ENCODE data around the gene INO80.

INO80 gene

GRCh38 chr15:40936709-40937666 lies 179.1 kb downstream of the INO80 start:
- no peak overlapping the region for H3K4me3 Mint-ChIP-seq
- H3K9me3 Mint-ChIP-seq (ENCODE audit: low read depth): no peaks in the 10 kb centered on the region
- H3K36me3 Mint-ChIP-seq: no peaks in the 10 kb centered on the region
- peaks cover 3% of the 10 kb centered on the region for H3K27me3 Mint-ChIP-seq
- peaks cover 13% of the 10 kb centered on the region for H3K4me1 Mint-ChIP-seq (ENCODE audit: low read depth)
- H3K27ac Mint-ChIP-seq: no peak overlapping the region

GRCh38 chr15:40936234-40936708 lies 179.8 kb downstream of the INO80 start:
- Mint-ChIP-seq H3K27ac (no peak overlapping the region), H3K36me3 (no peaks in the 10 kb centered on the region)

GRCh38 chr15:40934457-40934856 lies 181.6 kb downstream of the INO80 start:
- Mint-ChIP-seq H3K36me3 (no peaks in the 10 kb centered on the region), H3K4me1 (ENCODE audit: low read depth) (peaks cover 18% of the 10 kb centered on the region), H3K27me3 (peaks cover 15% of the 10 kb centered on the region), H3K9me3 (ENCODE audit: low read depth) (no peaks in the 10 kb centered on the region), H3K4me3 (no peak overlapping the region), H3K27ac (no peak overlapping the region)

More at GRCh38 chr15:40936234-40936708, 179.8 kb downstream of the INO80 start:
- H3K4me1 Mint-ChIP-seq (ENCODE audit: low read depth): peaks cover 12% of the 10 kb centered on the region
- H3K4me3 Mint-ChIP-seq: no peak overlapping the region
- H3K9me3 Mint-ChIP-seq (ENCODE audit: low read depth): no peaks in the 10 kb centered on the region
- peaks cover 5% of the 10 kb centered on the region for H3K27me3 Mint-ChIP-seq

- H3K27ac Mint-ChIP-seq: no peak overlapping the region
- H3K4me3 Mint-ChIP-seq: no peak overlapping the region
- H3K9me3 Mint-ChIP-seq (ENCODE audit: low read depth): no peaks in the 10 kb centered on the region
- no peaks in the 10 kb centered on the region for H3K36me3 Mint-ChIP-seq
- H3K27me3 Mint-ChIP-seq: peaks cover 15% of the 10 kb centered on the region
- peaks cover 23% of the 10 kb centered on the region for H3K4me1 Mint-ChIP-seq (ENCODE audit: low read depth)
These were observed 182.6 kb downstream of the INO80 start for GRCh38 chr15:40933517-40933902.

GRCh38 chr15:40932649-40933516 lies 183.2 kb downstream of the INO80 start:
- Mint-ChIP-seq H3K9me3 (ENCODE audit: low read depth) (no peaks in the 10 kb centered on the region), H3K4me1 (ENCODE audit: low read depth) (peaks cover 24% of the 10 kb centered on the region), H3K27me3 (peaks cover 15% of the 10 kb centered on the region), H3K27ac (no peak overlapping the region), H3K4me3 (no peak overlapping the region), H3K36me3 (no peaks in the 10 kb centered on the region)

GRCh38 chr15:40932156-40932555 lies 183.9 kb downstream of the INO80 start:
- Mint-ChIP-seq H3K27me3 (peaks cover 17% of the 10 kb centered on the region), H3K4me3 (no peak overlapping the region), H3K36me3 (no peaks in the 10 kb centered on the region), H3K27ac (no peak overlapping the region), H3K4me1 (ENCODE audit: low read depth) (peaks cover 25% of the 10 kb centered on the region), H3K9me3 (ENCODE audit: low read depth) (no peaks in the 10 kb centered on the region)

- H3K4me3 Mint-ChIP-seq: peak overlapping the region; percentile 80
- H3K36me3 Mint-ChIP-seq: no peaks in the 10 kb centered on the region
- no peak overlapping the region for H3K27ac Mint-ChIP-seq
- peaks cover 22% of the 10 kb centered on the region for H3K27me3 Mint-ChIP-seq
- H3K4me1 Mint-ChIP-seq (ENCODE audit: low read depth): peaks cover 32% of the 10 kb centered on the region
- no peaks in the 10 kb centered on the region for H3K9me3 Mint-ChIP-seq (ENCODE audit: low read depth)
These were observed 184.6 kb downstream of the INO80 start for GRCh38 chr15:40931300-40932142.

GRCh38 chr15:40930430-40931299 lies 185.4 kb downstream of the INO80 start:
- Mint-ChIP-seq H3K27me3 (peaks cover 23% of the 10 kb centered on the region), H3K36me3 (no peaks in the 10 kb centered on the region), H3K9me3 (ENCODE audit: low read depth) (no peaks in the 10 kb centered on the region), H3K27ac (no peak overlapping the region), H3K4me1 (ENCODE audit: low read depth) (peaks cover 34% of the 10 kb centered on the region), H3K4me3 (peak overlapping the region; percentile 80)

GRCh38 chr15:40929660-40930429 lies 186.2 kb downstream of the INO80 start:
- Mint-ChIP-seq H3K4me1 (ENCODE audit: low read depth) (peaks cover 37% of the 10 kb centered on the region), H3K36me3 (no peaks in the 10 kb centered on the region), H3K9me3 (ENCODE audit: low read depth) (no peaks in the 10 kb centered on the region), H3K4me3 (peak overlapping the region; percentile 80), H3K27ac (no peak overlapping the region), H3K27me3 (peaks cover 27% of the 10 kb centered on the region)
